ENCODE data around the gene NEU1. TPM values are rescaled to one million over a fixed set of nuclear protein-coding genes. Genes with fewer than 3 reads are reported as not detected.
"Not testable (repeated sequence)": the region's sequence is repeated elsewhere in the genome, so short reads cannot be mapped to it uniquely, and the experiment has no call there.

Gene NEU1
- total RNA-seq, 1 donor from 2014 or later = 74.8 TPM

DNA sequence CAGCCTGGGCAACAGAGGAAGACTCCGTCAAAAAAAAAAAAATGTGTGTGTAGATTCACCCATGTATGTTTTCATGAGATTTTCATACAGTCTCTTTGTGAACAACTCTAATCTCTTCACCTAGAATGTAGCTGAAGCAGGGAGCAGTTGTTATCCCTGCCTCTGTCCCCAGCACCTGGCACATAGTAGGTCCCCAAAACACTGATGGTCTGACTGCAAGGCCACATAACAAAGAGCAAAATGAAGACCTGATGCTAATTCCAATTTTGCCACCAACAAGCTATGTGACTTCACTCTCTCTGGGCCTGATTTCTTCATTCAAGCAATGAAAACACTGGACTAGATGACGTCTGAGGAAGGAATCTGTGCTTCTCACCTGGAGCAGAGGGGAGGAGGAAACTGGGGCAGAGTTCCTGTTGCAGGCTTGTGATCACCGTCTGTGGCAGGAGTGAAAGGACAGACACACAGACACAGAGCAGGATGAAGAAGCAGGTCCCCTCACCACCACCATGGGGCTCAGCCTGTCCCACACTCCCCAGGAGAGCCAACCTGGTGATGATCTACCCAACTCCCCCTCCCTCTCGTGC is 11.6 kb upstream of the NEU1 start:
- H3K27ac Mint-ChIP-seq (ENCODE audit: unreplicated experiment) = no peak overlapping the region
- no peak overlapping the region for H3K4me3 Mint-ChIP-seq (ENCODE audit: unreplicated experiment)
- H3K9me3 Mint-ChIP-seq (ENCODE audit: unreplicated experiment) = no peaks in the 10 kb centered on the region

DNA sequence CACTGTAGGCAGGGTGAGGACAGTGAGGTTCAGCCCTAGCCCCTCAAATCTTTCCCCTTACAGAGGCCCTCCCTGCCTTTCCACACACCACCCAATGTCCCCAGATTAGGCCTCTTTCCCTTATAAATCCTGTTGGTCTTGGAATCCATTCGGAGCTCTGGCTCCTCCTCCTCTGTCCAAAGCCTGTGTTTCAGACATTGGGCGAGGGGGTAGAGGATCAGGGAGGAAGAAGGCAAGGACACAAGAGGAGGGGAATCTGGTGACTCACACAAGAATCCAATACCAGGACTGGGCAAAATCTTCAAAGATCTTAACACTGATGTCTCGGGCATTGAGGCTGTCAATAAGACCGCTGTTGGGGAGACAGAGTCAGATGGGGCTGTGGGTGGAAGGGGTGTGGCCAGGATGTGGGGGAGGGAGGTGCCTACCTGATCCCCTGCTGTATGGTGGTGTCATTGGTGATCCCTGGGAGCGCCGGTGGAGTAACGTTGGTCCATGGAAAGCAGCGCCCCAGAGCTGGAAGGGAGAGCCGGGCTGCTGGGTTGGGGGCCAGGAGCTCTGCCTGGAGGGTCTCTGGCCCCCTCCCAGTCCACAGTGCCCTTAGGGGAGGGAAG is 8.5 kb upstream of the NEU1 start:
- Mint-ChIP-seq H3K27me3 (ENCODE audit: unreplicated experiment) (no peaks in the 10 kb centered on the region), H3K27ac (ENCODE audit: unreplicated experiment) (no peak overlapping the region), H3K4me3 (ENCODE audit: unreplicated experiment) (no peak overlapping the region), H3K36me3 (ENCODE audit: unreplicated experiment) (no peaks in the 10 kb centered on the region), H3K4me1 (ENCODE audit: unreplicated experiment) (peaks cover 5% of the 10 kb centered on the region), H3K9me3 (ENCODE audit: unreplicated experiment) (no peaks in the 10 kb centered on the region)
- no peak for TF ChIP-seq CTCF (IDR thresholded peaks at IDR 0.05)
- no peak for DNase-seq (ENCODE audit: extremely low spot score, unreplicated experiment)

More for the DNA sequence above, 11.6 kb upstream of the NEU1 start:
- TF ChIP-seq CTCF (IDR thresholded peaks at IDR 0.05) = no peak
- Mint-ChIP-seq H3K36me3 (ENCODE audit: unreplicated experiment) (no peaks in the 10 kb centered on the region), H3K27me3 (ENCODE audit: unreplicated experiment) (no peaks in the 10 kb centered on the region), H3K4me1 (ENCODE audit: unreplicated experiment) (peaks cover 5% of the 10 kb centered on the region)
- DNase-seq (ENCODE audit: extremely low spot score, unreplicated experiment) = no peak

DNA sequence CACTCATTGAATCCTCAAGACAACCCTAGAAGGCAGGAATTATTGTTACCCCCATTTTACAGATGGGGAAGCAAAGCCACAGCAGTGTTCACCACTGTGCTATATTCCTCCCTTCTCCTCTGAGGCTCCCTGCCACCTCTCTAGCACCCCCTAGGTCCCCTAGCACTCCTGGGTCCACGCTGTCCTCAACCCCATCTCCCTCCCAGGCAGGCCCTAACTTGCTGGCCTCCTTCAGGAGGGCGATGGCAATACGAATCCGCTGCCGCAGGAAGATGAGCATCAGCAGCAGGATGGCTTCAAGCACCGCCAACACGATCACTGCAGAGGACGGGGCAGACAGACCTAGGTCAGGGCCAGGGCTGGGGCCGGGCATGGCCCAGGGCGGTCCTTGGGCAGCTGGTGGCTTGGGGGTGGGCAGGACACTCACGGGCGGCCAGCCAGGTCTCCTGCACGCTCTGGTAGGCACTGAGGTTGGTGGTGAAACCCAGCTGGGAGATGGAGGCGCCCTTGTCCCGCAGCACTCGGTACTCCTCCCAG is 7.8 kb upstream of the NEU1 start:
- Mint-ChIP-seq H3K4me1 (ENCODE audit: unreplicated experiment) (peaks cover 5% of the 10 kb centered on the region), H3K27me3 (ENCODE audit: unreplicated experiment) (no peaks in the 10 kb centered on the region), H3K27ac (ENCODE audit: unreplicated experiment) (no peak overlapping the region), H3K36me3 (ENCODE audit: unreplicated experiment) (no peaks in the 10 kb centered on the region), H3K4me3 (ENCODE audit: unreplicated experiment) (no peak overlapping the region), H3K9me3 (ENCODE audit: unreplicated experiment) (no peaks in the 10 kb centered on the region)
- TF ChIP-seq CTCF (IDR thresholded peaks at IDR 0.05) = no peak
- no peak for DNase-seq (ENCODE audit: extremely low spot score, unreplicated experiment)

GRCh38 chr6:31869343-31869742 is 6.7 kb upstream of the NEU1 start:
- no peak for DNase-seq (ENCODE audit: extremely low spot score, unreplicated experiment)
- no peaks in the 10 kb centered on the region for H3K36me3 Mint-ChIP-seq (ENCODE audit: unreplicated experiment)

DNA sequence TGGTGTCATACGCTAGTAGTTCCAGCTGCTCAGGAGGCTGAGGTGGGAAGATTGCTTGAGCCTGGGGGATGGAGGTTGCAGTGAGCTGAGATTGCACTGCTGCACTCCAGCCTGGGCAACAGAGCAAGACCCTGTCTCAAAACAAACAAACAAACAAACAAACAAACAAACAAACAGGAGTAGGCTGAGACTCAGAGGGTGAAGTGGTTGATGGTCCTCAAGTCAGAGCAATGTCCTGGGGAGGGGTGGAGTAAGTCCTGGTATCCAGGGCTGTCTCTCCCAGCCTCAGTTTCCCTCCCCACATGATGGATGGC is 6.0 kb upstream of the NEU1 start:
- not testable (repeated sequence) for H3K27ac Mint-ChIP-seq (ENCODE audit: unreplicated experiment); H3K4me3 Mint-ChIP-seq (ENCODE audit: unreplicated experiment); H3K36me3 Mint-ChIP-seq (ENCODE audit: unreplicated experiment); DNase-seq (ENCODE audit: extremely low spot score, unreplicated experiment); H3K27me3 Mint-ChIP-seq (ENCODE audit: unreplicated experiment); H3K4me1 Mint-ChIP-seq (ENCODE audit: unreplicated experiment); H3K9me3 Mint-ChIP-seq (ENCODE audit: unreplicated experiment)

More at GRCh38 chr6:31869343-31869742, 6.7 kb upstream of the NEU1 start:
- Mint-ChIP-seq H3K27me3 (ENCODE audit: unreplicated experiment) (no peaks in the 10 kb centered on the region), H3K9me3 (ENCODE audit: unreplicated experiment) (no peaks in the 10 kb centered on the region), H3K27ac (ENCODE audit: unreplicated experiment) (no peak overlapping the region), H3K4me1 (ENCODE audit: unreplicated experiment) (peaks cover 6% of the 10 kb centered on the region), H3K4me3 (ENCODE audit: unreplicated experiment) (no peak overlapping the region)
- no peak for TF ChIP-seq CTCF (IDR thresholded peaks at IDR 0.05)

All from osteocyte (in vitro differentiated cells).